HepG2 (cell line): ENCODE measurements around the gene ABCA4. TPM values are rescaled to one million over a fixed set of nuclear protein-coding genes. Genes with fewer than 3 reads are reported as not detected.
A peak's percentile ranks its signal among the peaks of the same experiment; 100 is the strongest.

Experiments
- ATAC-seq: fragments of 200-7000 bp; cut with Tn5 transposase; 3 replicates; pipeline ENCODE4 v1.9.1; 2020; ENCODE audit warnings: mild to moderate bottlenecking, moderate library complexity
- BruUV-seq: library from RNA; stranded (reverse); fragments of 400-500 nt; replicated peaks from 2 replicates; lab custom pipeline; 2021; lab: Mats Ljungman, UMichigan
- CTCF ChIA-PET: fragments of 300-600 bp; formaldehyde crosslinking; extraction: SDS; loops from one replicate; lab custom pipeline; 2021; ENCODE audit warnings: low total read pairs, inconsistent platforms, low intra/inter-chr PET ratio; lab: Yijun Ruan, JAX
- POLR2A ChIA-PET: fragments of 350-600 bp; sonication (Branson Sonifier 250); formaldehyde crosslinking; loops from one replicate; lab custom pipeline; 2020; ENCODE audit warnings: antibody characterized with exemption, inconsistent platforms; lab: Yijun Ruan, JAX
- DNase-seq: peaks from one replicate; pipeline ENCODE4 v3.0.0-alpha.2; 2015; ENCODE audit warnings: low spot score
- FAIRE-seq: peaks from 3 replicates; lab custom pipeline; 2011; peaks lifted over from hg19 to GRCh38; lab: Jason Lieb, UNC
- H2AFZ ChIP-seq: one replicate; pipeline ENCODE4 v1.6.1; 2011; ENCODE audit warnings: low read length, inconsistent platforms
- H3K27ac ChIP-seq: fragments of 300-600 bp; 3 replicates; pipeline ENCODE4 v1.8.0; 2011; ENCODE audit warnings: mixed run types, mild to moderate bottlenecking, mixed read lengths, low read length, inconsistent platforms; ENCODE audit not compliant: insufficient read depth; ENCODE audit errors: extremely low read length
- H3K27me3 ChIP-seq, 2 experiments: fragments of 200-600 bp in 1 of 2; 2 replicates in 1 of 2; 3 replicates in 1 of 2; pipeline versions ENCODE4 v1.6.0 to v1.8.0; 2011; ENCODE audit warnings: low read length in 2 of 2, mild to moderate bottlenecking in 2 of 2, moderate library complexity in 2 of 2, inconsistent platforms in 1 of 2; ENCODE audit not compliant: insufficient read depth in 2 of 2, control insufficient read depth in 1 of 2
- H3K36me3 ChIP-seq, 2 experiments: fragments of 200-600 bp in 1 of 2; replicated peaks in 1 of 2; 2 replicates in 1 of 2; 3 replicates in 1 of 2; pipeline versions ENCODE4 v1.5.1 to v1.8.0; 2011; ENCODE audit warnings: low read length in 2 of 2, inconsistent platforms in 1 of 2; ENCODE audit not compliant: insufficient read depth in 2 of 2, control insufficient read depth in 1 of 2
- H3K4me1 ChIP-seq: 2 replicates; pipeline ENCODE4 v1.5.1; 2012; ENCODE audit warnings: low read length, inconsistent platforms; ENCODE audit not compliant: insufficient read depth
- H3K4me2 ChIP-seq: 2 replicates; pipeline ENCODE4 v1.6.0; 2011; ENCODE audit warnings: low read depth, low read length, inconsistent platforms
- H3K4me3 ChIP-seq, 3 experiments: fragments of 200-600 bp in 1 of 3; sonication (generic), shearing (Covaris generic) in 1 of 3; replicated peaks in 1 of 3; 2 replicates each; pipeline ENCODE4 v1.5.1; 2011 to 2016; ENCODE audit warnings: low read length in 3 of 3, inconsistent platforms in 2 of 3, low read depth in 2 of 3, mild to moderate bottlenecking in 2 of 3, control low read depth in 1 of 3, mixed read lengths in 1 of 3; ENCODE audit not compliant: insufficient read depth in 1 of 3
- H3K79me2 ChIP-seq: one replicate; pipeline ENCODE4 v1.6.1; 2011; ENCODE audit warnings: low read length, inconsistent platforms; ENCODE audit not compliant: insufficient read depth
- H3K9ac ChIP-seq: 2 replicates; pipeline ENCODE4 v1.6.0; 2011; ENCODE audit warnings: mild to moderate bottlenecking, low read depth, low read length, inconsistent platforms; ENCODE audit not compliant: insufficient read depth
- H3K9me3 ChIP-seq: 2 replicates; pipeline ENCODE4 v1.5.1; 2012; ENCODE audit warnings: mild to moderate bottlenecking, low read length
- H4K20me1 ChIP-seq: 2 replicates; pipeline ENCODE4 v1.6.0; 2011; ENCODE audit warnings: inconsistent platforms, mild to moderate bottlenecking, low read length, moderate library complexity; ENCODE audit not compliant: insufficient read depth
- GATAD2A ChIP-seq: IDR thresholded peaks from 2 replicates; pipeline ENCODE4 v1.6.1; 2016
- KLF6 ChIP-seq: IDR thresholded peaks from 2 replicates; pipeline ENCODE4 v1.8.0; 2016; ENCODE audit warnings: missing biosample characterization, missing genetic modification reagents
- MAFG ChIP-seq: sonication (generic); formaldehyde crosslinking; IDR thresholded peaks from 2 replicates; pipeline ENCODE4 v1.5.1; 2020; ENCODE audit warnings: mild to moderate bottlenecking, missing genetic modification reagents
- RFXAP ChIP-seq: sonication (generic); formaldehyde crosslinking; IDR thresholded peaks from 2 replicates; pipeline ENCODE4 v1.4.0; 2020; ENCODE audit warnings: missing genetic modification reagents, borderline replicate concordance
- SIX1 ChIP-seq: sonication (generic); formaldehyde crosslinking; IDR thresholded peaks from 2 replicates; pipeline ENCODE4 v1.4.0; 2020; ENCODE audit warnings: missing genetic modification reagents, borderline replicate concordance
- SMAD1 ChIP-seq: sonication (generic); formaldehyde crosslinking; IDR thresholded peaks from 2 replicates; pipeline ENCODE4 v1.4.0; 2020; ENCODE audit warnings: missing genetic modification reagents, low read depth, mild to moderate bottlenecking, borderline replicate concordance
- ZNF264 ChIP-seq: sonication (generic); formaldehyde crosslinking; IDR thresholded peaks from 2 replicates; pipeline ENCODE4 v1.4.0; 2020; ENCODE audit warnings: missing genetic modification reagents
- ZNF644 ChIP-seq: IDR thresholded peaks from 2 replicates; pipeline ENCODE4 v1.6.1; 2016; ENCODE audit warnings: low read depth
- ZSCAN12 ChIP-seq: sonication (generic); formaldehyde crosslinking; IDR thresholded peaks from 2 replicates; pipeline ENCODE4 v1.9.0; 2021; ENCODE audit warnings: mild to moderate bottlenecking, missing genetic modification reagents
- WGBS: methylation state at CpG from one replicate; pipeline ENCODE4 v1.1.6; 2017; ENCODE audit warnings: low lambda C conversion rate; 5-methylcytosine and 5-hydroxymethylcytosine counted together
- in situ Hi-C: cut with HindIII; loops from 2 replicates; pipeline ENCODE4 v1.10.0; 2017; ENCODE audit warnings: low pct_unique_long_range_greater_than_20kb; ENCODE audit not compliant: extremely low pct_ligation_motif_present
- intact Hi-C: fragments of 100-400 bp; cut with micrococcal nuclease; formaldehyde crosslinking; loops from one replicate; pipeline ENCODE4 v1.10.0; 2022; ENCODE audit not compliant: unreplicated experiment
- polyA plus RNA-seq, 8 experiments: library from polyadenylated mRNA; depleted of rRNA in 3 of 8; stranded (reverse) in 7 of 8; unstranded in 1 of 8; fragments of >200 nt; fragmentation: Illumina TruSeq in 4 of 8; extraction: Trizol in 4 of 8; gene quantifications; 2 replicates each; pipeline versions ENCODE4 v1.2.1 to v1.2.3, GENCODE V29; 2011 to 2016; ENCODE audit warnings: low read depth in 4 of 8, missing spikeins in 1 of 8, mixed read lengths in 1 of 8; ENCODE audit not compliant: insufficient read depth in 1 of 8
- total RNA-seq, 5 experiments: library from RNA; depleted of rRNA; stranded (reverse); fragments of >200 nt; fragmentation: Illumina TruSeq; extraction: Trizol; gene quantifications; 2 replicates each; pipeline ENCODE4 v1.2.3, GENCODE V29; 2016; ENCODE audit warnings: low read depth in 1 of 5
- TF ChIP-seq, protein P1 (sequence below): sonication (generic); formaldehyde crosslinking; IDR thresholded peaks from 2 replicates; pipeline ENCODE4 v1.4.0; 2020; ENCODE audit warnings: missing genetic modification reagents
- TF ChIP-seq, protein P2 (sequence below): IDR thresholded peaks from 2 replicates; pipeline ENCODE4 v1.6.1; 2016; ENCODE audit warnings: missing compliant biosample characterization, missing genetic modification reagents, borderline replicate concordance
- TF ChIP-seq, protein P3 (sequence below): sonication (generic); formaldehyde crosslinking; IDR thresholded peaks from 2 replicates; pipeline ENCODE4 v1.4.0; 2020; ENCODE audit warnings: missing genetic modification reagents, mild to moderate bottlenecking, borderline replicate concordance
- TF ChIP-seq, protein P4 (sequence below): sonication (generic); formaldehyde crosslinking; IDR thresholded peaks from 2 replicates; pipeline ENCODE4 v1.5.1; 2020; ENCODE audit warnings: mild to moderate bottlenecking, missing genetic modification reagents, borderline replicate concordance
- TF ChIP-seq, protein P5 (sequence below): IDR thresholded peaks from 2 replicates; pipeline ENCODE4 v1.4.0; 2020; ENCODE audit warnings: mild to moderate bottlenecking, missing genetic modification reagents

The ABCA4 gene
- total and polyA plus RNA-seq, 2 of the 13 experiments (the other 11 are each of a cell fraction or from before 2014, with no cell fraction given), result 0.24 to 0.67 TPM

DNA sequence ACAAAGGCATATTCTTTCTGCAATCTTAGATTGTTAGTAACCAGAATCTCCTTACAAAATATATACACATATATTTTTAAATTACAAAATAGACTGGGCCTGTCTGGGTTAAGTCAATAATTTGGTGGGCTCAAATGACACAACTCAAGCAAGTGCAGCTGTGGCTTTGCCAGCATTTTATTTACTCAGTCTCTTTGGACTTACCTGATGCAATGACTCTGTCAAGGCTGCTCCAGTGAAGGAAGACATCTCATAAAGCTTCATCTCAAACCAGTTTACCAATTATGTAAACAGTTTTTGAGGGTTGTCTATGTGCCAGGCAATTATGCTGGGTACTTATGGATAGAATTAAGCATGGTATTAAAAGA, 22.8 kb upstream of the ABCA4 start (continued):
- TF ChIP-seq, protein P1, sequence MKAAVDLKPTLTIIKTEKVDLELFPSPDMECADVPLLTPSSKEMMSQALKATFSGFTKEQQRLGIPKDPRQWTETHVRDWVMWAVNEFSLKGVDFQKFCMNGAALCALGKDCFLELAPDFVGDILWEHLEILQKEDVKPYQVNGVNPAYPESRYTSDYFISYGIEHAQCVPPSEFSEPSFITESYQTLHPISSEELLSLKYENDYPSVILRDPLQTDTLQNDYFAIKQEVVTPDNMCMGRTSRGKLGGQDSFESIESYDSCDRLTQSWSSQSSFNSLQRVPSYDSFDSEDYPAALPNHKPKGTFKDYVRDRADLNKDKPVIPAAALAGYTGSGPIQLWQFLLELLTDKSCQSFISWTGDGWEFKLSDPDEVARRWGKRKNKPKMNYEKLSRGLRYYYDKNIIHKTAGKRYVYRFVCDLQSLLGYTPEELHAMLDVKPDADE (CRISPR knock-in tag), result no peak
- TF ChIP-seq RFXAP (CRISPR knock-in tag) (no peak), ZNF644 (CRISPR knock-in tag) (peak; percentile 49; the same call in 1 of the 2 replicates), GATAD2A (CRISPR knock-in tag) (peak; percentile 48; the same call in 1 of the 2 replicates)
- TF ChIP-seq, protein P2, sequence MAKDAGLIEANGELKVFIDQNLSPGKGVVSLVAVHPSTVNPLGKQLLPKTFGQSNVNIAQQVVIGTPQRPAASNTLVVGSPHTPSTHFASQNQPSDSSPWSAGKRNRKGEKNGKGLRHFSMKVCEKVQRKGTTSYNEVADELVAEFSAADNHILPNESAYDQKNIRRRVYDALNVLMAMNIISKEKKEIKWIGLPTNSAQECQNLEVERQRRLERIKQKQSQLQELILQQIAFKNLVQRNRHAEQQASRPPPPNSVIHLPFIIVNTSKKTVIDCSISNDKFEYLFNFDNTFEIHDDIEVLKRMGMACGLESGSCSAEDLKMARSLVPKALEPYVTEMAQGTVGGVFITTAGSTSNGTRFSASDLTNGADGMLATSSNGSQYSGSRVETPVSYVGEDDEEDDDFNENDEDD, result no peak

DNA sequence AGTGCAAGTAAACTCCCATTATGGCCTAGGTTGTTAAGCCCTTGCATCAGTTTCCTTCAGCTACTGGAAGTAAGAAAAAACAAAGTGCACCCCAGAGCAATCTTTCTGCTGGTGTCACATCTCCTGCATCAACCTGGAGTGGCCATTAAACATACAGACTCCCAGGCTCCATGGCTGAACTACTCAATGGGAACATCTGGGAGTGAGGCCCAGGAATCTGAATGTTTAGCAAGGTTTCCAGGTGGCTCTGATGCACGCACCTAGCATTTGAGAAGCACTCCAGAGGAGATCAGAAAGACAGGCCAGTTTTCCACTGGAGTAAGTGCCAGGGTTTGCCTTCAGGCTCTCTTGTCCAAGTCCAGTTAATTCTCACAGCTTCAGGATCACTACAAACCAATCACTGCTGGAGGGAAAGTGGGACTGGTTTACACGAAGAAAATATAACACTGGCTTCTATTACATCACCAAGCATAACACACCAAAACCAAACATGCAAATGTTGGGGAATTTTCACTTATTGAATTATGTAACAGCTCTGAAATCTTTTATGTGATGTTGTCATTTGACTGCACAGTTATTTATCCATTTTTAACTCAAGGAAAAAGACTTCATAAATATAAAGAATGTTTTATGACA, 22.3 kb upstream of the ABCA4 start:
- H4K20me1 ChIP-seq, result no peaks in the 10 kb centered on the region
- in situ Hi-C loops (no loop called here), intact Hi-C loops (no loop called here)
- no peak overlapping the region for H2AFZ ChIP-seq
- BruUV-seq, result no TSS peak
- H3K79me2 ChIP-seq, result no peaks in the 10 kb centered on the region
- H3K9ac ChIP-seq, result no peak overlapping the region
- no peaks in the 10 kb centered on the region; a peak in 1 of 5 replicates for H3K27me3 ChIP-seq
- no peak overlapping the region for H3K27ac ChIP-seq
- CTCF ChIA-PET, result no interaction called here
- H3K4me2 ChIP-seq, result no peak overlapping the region
- WGBS, result 12% methylated on average over 2 of the region's 2 CpGs
- DNase-seq (no peak), FAIRE-seq (no peak), ATAC-seq (no peak)
- H3K9me3 ChIP-seq, result no peaks in the 10 kb centered on the region
- no peak overlapping the region for H3K4me3 ChIP-seq
- peaks cover 13% of the 10 kb centered on the region for H3K4me1 ChIP-seq
- POLR2A ChIA-PET, result interaction anchor here (0.5 to 1.1 kb wide), 2 partner anchors 81 to 172 kb away, joined by 3 to 5 read pairs; no protein-coding TSS in a partner anchor
- H3K36me3 ChIP-seq, result no peaks in the 10 kb centered on the region
- TF ChIP-seq ZNF264 (CRISPR knock-in tag), result no peak
- TF ChIP-seq, protein P3, sequence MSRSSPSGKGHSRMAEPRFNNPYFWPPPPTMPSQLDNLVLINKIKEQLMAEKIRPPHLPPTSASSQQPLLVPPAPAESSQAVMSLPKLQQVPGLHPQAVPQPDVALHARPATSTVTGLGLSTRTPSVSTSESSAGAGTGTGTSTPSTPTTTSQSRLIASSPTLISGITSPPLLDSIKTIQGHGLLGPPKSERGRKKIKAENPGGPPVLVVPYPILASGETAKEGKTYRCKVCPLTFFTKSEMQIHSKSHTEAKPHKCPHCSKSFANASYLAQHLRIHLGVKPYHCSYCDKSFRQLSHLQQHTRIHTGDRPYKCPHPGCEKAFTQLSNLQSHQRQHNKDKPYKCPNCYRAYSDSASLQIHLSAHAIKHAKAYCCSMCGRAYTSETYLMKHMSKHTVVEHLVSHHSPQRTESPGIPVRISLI, result no peak
- no peak for TF ChIP-seq KLF6
- TF ChIP-seq, protein P4, sequence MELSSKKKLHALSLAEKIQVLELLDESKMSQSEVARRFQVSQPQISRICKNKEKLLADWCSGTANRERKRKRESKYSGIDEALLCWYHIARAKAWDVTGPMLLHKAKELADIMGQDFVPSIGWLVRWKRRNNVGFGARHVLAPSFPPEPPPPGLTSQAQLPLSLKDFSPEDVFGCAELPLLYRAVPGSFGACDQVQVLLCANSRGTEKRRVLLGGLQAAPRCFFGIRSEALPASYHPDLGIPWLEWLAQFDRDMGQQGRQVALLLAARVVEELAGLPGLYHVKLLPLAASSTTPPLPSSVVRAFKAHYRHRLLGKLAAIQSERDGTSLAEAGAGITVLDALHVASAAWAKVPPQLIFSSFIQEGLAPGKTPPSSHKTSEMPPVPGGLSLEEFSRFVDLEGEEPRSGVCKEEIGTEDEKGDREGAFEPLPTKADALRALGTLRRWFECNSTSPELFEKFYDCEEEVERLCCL (CRISPR knock-in tag), result no peak
- no peak for TF ChIP-seq MAFG
- TF ChIP-seq, protein P5, sequence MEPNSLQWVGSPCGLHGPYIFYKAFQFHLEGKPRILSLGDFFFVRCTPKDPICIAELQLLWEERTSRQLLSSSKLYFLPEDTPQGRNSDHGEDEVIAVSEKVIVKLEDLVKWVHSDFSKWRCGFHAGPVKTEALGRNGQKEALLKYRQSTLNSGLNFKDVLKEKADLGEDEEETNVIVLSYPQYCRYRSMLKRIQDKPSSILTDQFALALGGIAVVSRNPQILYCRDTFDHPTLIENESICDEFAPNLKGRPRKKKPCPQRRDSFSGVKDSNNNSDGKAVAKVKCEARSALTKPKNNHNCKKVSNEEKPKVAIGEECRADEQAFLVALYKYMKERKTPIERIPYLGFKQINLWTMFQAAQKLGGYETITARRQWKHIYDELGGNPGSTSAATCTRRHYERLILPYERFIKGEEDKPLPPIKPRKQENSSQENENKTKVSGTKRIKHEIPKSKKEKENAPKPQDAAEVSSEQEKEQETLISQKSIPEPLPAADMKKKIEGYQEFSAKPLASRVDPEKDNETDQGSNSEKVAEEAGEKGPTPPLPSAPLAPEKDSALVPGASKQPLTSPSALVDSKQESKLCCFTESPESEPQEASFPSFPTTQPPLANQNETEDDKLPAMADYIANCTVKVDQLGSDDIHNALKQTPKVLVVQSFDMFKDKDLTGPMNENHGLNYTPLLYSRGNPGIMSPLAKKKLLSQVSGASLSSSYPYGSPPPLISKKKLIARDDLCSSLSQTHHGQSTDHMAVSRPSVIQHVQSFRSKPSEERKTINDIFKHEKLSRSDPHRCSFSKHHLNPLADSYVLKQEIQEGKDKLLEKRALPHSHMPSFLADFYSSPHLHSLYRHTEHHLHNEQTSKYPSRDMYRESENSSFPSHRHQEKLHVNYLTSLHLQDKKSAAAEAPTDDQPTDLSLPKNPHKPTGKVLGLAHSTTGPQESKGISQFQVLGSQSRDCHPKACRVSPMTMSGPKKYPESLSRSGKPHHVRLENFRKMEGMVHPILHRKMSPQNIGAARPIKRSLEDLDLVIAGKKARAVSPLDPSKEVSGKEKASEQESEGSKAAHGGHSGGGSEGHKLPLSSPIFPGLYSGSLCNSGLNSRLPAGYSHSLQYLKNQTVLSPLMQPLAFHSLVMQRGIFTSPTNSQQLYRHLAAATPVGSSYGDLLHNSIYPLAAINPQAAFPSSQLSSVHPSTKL (CRISPR knock-in tag), result no peak
- no peak for TF ChIP-seq ZSCAN12 (CRISPR knock-in tag)
- TF ChIP-seq SIX1, result no peak
- no peak for TF ChIP-seq SMAD1
